SU-DHL-6 (cell line): ENCODE measurements around the gene OBSCN.

Source experiments
- H2AFZ ChIP-seq: fragments of 200-600 bp; sonication (generic); 2 replicates; pipeline ENCODE4 v1.6.1; 2014; ENCODE audit warnings: low read depth, mild to moderate bottlenecking, moderate library complexity, mixed read lengths, antibody characterized with exemption, low read length; ENCODE audit not compliant: severe bottlenecking
- H3F3A ChIP-seq: fragments of 200-600 bp; shearing (Covaris generic); 2 replicates; pipeline ENCODE4 v1.6.0; 2016; ENCODE audit warnings: antibody characterized with exemption, mild to moderate bottlenecking; ENCODE audit not compliant: insufficient read depth
- H3K27ac ChIP-seq: fragments of 200-600 bp; sonication (generic); 2 replicates; pipeline ENCODE4 v1.5.1; 2016; ENCODE audit warnings: low read depth, mild to moderate bottlenecking, low read length, moderate library complexity, mixed read lengths
- H3K27me3 ChIP-seq: fragments of 200-600 bp; sonication (generic), shearing (Covaris generic); 2 replicates; pipeline ENCODE4 v1.6.0; 2014; ENCODE audit warnings: mild to moderate bottlenecking, low read length
- H3K36me3 ChIP-seq: fragments of 200-600 bp; sonication (generic); 2 replicates; pipeline ENCODE4 v1.6.1; 2014; ENCODE audit warnings: mild to moderate bottlenecking, low read length, mixed read lengths
- H3K4me2 ChIP-seq: fragments of 300-600, 200-600 bp; shearing (Covaris generic), sonication (generic); 2 replicates; pipeline ENCODE4 v1.6.0; 2014; ENCODE audit warnings: low read length, low read depth, mild to moderate bottlenecking; ENCODE audit not compliant: poor library complexity, severe bottlenecking
- H3K4me3 ChIP-seq: fragments of 200-600 bp; sonication (generic); 2 replicates; pipeline ENCODE4 v1.5.1; 2014; ENCODE audit warnings: antibody characterized with exemption, low read length, mild to moderate bottlenecking, mixed read lengths; ENCODE audit not compliant: insufficient read depth, poor library complexity, severe bottlenecking
- H3K79me2 ChIP-seq: fragments of 200-600 bp; sonication (generic); 2 replicates; pipeline ENCODE4 v1.6.1; 2014; ENCODE audit warnings: mild to moderate bottlenecking, low read length, moderate library complexity; ENCODE audit not compliant: insufficient read depth
- H3K9ac ChIP-seq: fragments of 200-600 bp; sonication (generic); 2 replicates; pipeline ENCODE4 v1.7.0; 2014; ENCODE audit warnings: mild to moderate bottlenecking, low read length
- H3K9me2 ChIP-seq: fragments of 200-600 bp; sonication (generic); replicated peaks from 2 replicates; pipeline ENCODE4 v1.6.1; 2014; ENCODE audit warnings: low read length; ENCODE audit not compliant: insufficient read depth
- H3K9me3 ChIP-seq: fragments of 200-600 bp; sonication (generic); 2 replicates; pipeline ENCODE4 v1.6.1; 2014; ENCODE audit warnings: low read length, mixed read lengths; ENCODE audit not compliant: insufficient read depth
- H4K20me1 ChIP-seq: fragments of 200-600 bp; sonication (generic); 2 replicates; pipeline ENCODE4 v1.6.1; 2014; ENCODE audit warnings: low read depth, mild to moderate bottlenecking, antibody characterized with exemption, low read length, moderate library complexity, mixed read lengths
- EZH2phosphoT487 ChIP-seq: fragments of 200-600 bp; sonication (generic), shearing (Covaris generic); conservative IDR thresholded peaks from 2 replicates; pipeline ENCODE4 v1.6.1; 2018; ENCODE audit warnings: mild to moderate bottlenecking, antibody characterized with exemption, low read length, moderate library complexity, mixed read lengths
- TF ChIP-seq, protein P1 (sequence below): fragments of 200-600 bp; sonication (generic); IDR thresholded peaks from one replicate; pipeline ENCODE4 v1.5.1; 2017; ENCODE audit warnings: antibody characterized with exemption, mild to moderate bottlenecking, low read length, moderate library complexity; ENCODE audit not compliant: insufficient read depth, poor library complexity, severe bottlenecking

OBSCN gene

DNA sequence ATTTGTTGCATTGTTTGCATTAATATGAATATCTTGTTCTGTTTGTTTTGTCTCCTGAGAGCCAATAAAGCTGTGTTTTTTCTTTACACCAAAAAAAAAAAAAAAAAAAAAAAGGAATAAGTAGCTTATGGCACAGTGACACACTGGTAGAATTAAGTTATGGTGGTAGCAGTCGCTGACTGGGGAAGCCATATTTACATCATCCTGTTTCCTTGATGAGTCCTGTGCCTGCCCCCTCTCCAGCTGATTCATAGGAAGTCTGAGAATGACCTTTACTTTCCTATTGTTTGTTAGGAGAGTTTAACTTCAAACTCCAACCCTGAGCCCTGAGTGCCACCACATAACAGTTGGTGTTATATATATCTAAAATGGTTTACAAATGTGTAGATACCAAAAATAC, 62.2 kb downstream of the OBSCN start:
- Histone ChIP-seq H3K9ac (no peak overlapping the region), H3K4me2 (no peak overlapping the region), H3F3A (no peaks in the 10 kb centered on the region), H3K27me3 (no peaks in the 10 kb centered on the region), H2AFZ (no peak overlapping the region), H3K9me2 (no peaks in the 10 kb centered on the region), H4K20me1 (no peaks in the 10 kb centered on the region), H3K36me3 (no peaks in the 10 kb centered on the region), H3K27ac (no peak overlapping the region), H3K79me2 (no peaks in the 10 kb centered on the region), H3K4me3 (no peak overlapping the region), H3K9me3 (no peaks in the 10 kb centered on the region)
- TF ChIP-seq, protein P1, sequence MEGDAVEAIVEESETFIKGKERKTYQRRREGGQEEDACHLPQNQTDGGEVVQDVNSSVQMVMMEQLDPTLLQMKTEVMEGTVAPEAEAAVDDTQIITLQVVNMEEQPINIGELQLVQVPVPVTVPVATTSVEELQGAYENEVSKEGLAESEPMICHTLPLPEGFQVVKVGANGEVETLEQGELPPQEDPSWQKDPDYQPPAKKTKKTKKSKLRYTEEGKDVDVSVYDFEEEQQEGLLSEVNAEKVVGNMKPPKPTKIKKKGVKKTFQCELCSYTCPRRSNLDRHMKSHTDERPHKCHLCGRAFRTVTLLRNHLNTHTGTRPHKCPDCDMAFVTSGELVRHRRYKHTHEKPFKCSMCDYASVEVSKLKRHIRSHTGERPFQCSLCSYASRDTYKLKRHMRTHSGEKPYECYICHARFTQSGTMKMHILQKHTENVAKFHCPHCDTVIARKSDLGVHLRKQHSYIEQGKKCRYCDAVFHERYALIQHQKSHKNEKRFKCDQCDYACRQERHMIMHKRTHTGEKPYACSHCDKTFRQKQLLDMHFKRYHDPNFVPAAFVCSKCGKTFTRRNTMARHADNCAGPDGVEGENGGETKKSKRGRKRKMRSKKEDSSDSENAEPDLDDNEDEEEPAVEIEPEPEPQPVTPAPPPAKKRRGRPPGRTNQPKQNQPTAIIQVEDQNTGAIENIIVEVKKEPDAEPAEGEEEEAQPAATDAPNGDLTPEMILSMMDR: no peak
- TF ChIP-seq EZH2phosphoT487: no peak

DNA sequence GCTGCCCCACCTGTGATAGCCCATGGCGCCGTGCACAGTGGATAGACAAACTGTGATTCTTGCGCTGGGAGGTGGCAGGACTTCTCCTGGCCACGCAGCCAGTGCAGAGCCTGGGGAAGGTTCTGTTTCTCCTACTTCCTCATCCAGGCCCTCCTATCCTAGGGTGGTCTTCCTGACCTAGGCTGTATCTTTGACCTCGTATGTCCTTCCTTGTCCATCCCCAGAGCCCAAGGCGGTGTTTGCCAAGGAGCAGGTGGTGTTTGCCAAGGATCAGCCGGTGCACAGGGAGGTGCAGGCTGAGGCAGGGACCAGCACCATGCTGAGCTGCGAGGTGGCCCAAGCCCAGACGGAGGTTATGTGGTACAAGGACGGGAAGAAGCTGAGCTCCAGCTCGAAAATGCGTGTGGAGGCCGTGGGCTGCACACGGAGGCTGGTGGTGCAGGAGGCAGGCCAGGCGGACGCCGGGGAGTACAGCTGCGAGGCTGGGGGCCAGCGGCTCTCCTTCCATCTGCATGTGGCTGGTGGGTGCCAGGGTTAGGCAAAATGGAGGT, 63.9 kb downstream of the OBSCN start:
- H2AFZ ChIP-seq: no peak overlapping the region
- H3K4me3 ChIP-seq: no peak overlapping the region
- no peaks in the 10 kb centered on the region for H3K27me3 ChIP-seq
- no peaks in the 10 kb centered on the region for H3K9me3 ChIP-seq
- H3K27ac ChIP-seq: no peak overlapping the region
- H3K9me2 ChIP-seq: no peaks in the 10 kb centered on the region
- H4K20me1 ChIP-seq: no peaks in the 10 kb centered on the region
- no peak overlapping the region for H3K9ac ChIP-seq
- H3F3A ChIP-seq: no peaks in the 10 kb centered on the region
- no peaks in the 10 kb centered on the region for H3K79me2 ChIP-seq
- H3K4me2 ChIP-seq: no peak overlapping the region
- no peak for TF ChIP-seq EZH2phosphoT487
- TF ChIP-seq, protein P1: no peak
- no peaks in the 10 kb centered on the region for H3K36me3 ChIP-seq

DNA sequence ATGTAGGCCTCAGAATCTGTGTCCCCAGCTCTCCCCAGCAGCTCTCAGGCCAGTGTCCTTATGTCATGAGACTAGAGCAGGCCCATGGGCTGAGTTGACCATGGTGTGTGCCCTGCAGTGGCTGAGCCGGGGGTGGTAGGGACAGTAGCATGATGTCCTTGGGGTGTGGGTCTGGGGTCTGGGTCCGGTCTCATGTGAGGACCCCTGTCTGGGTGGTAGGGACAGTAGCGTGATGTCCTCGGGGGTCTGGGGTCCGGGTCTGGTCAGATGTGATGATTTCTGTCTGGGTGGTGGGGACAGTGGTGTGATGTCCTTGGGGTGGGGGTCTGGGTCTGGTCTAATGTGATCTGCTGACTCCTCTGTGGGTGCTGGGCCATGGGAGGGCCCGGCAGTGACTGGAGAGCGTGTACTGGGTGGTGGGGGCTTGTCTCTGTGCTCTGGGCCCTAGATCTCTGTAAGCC, 64.5 kb downstream of the OBSCN start:
- TF ChIP-seq, protein P1: no peak
- TF ChIP-seq EZH2phosphoT487: no peak
- Histone ChIP-seq H2AFZ (no peak overlapping the region), H3K27ac (no peak overlapping the region)

More for the DNA sequence above, 64.5 kb downstream of the OBSCN start:
- no peaks in the 10 kb centered on the region for H3F3A ChIP-seq
- H3K9me2 ChIP-seq: no peaks in the 10 kb centered on the region
- H4K20me1 ChIP-seq: no peaks in the 10 kb centered on the region
- H3K79me2 ChIP-seq: no peaks in the 10 kb centered on the region
- no peaks in the 10 kb centered on the region for H3K27me3 ChIP-seq
- no peaks in the 10 kb centered on the region for H3K36me3 ChIP-seq
- H3K4me3 ChIP-seq: no peak overlapping the region
- H3K4me2 ChIP-seq: no peak overlapping the region
- no peaks in the 10 kb centered on the region for H3K9me3 ChIP-seq
- no peak overlapping the region for H3K9ac ChIP-seq
